ENCODE data around the gene BTF3L4.
"Not testable (repeated sequence)": the region's sequence is repeated elsewhere in the genome, so short reads cannot be mapped to it uniquely, and the experiment has no call there.

- TF ChIP-seq CTCF, POLR2A (IDR thresholded peaks at IDR 0.05): not testable (repeated sequence)
Measured at GRCh38 chr1:52087892-52088291, 31.8 kb downstream of the BTF3L4 start.
